HG03097 (cell line): Measurements from ENCODE around the gene GRK6.
A peak's percentile ranks its signal among the peaks of the same experiment; 100 is the strongest.

Source experiments
- ATAC-seq: cut with Tn5 transposase; IDR thresholded peaks from one replicate; pipeline ENCODE4 v1.9.1; 2021; ENCODE audit not compliant: unreplicated experiment, low FRiP score

GRK6 gene

GRCh38 chr5:177426566-177427210, at the start of gene GRK6:
Gene GRK6, plus strand, starts transcription at chr5:177426676. Its CDS starts 170 bp downstream, at chr5:177426846.
- peak; percentile 7 for ATAC-seq

GRCh38 chr5:177377851-177378776, 48.4 kb upstream of the GRK6 start:
- ATAC-seq, result no peak

GRCh38 chr5:177378884-177379883, 47.3 kb upstream of the GRK6 start:
- peak; percentile 62 for ATAC-seq

GRCh38 chr5:177380805-177381126, 45.7 kb upstream of the GRK6 start:
- ATAC-seq, result no peak

GRCh38 chr5:177382423-177383029, 44.0 kb upstream of the GRK6 start:
- no peak for ATAC-seq

- no peak for ATAC-seq
Observed at GRCh38 chr5:177383181-177383580, 43.3 kb upstream of the GRK6 start.

GRCh38 chr5:177384134-177384533, 42.3 kb upstream of the GRK6 start, which contains the start of gene SLC34A1:
Gene SLC34A1, plus strand, starts transcription at chr5:177384434. Its CDS starts 1,308 bp downstream, at chr5:177385742.
- ATAC-seq, result no peak

- ATAC-seq, result no peak
Observed at GRCh38 chr5:177385720-177386119, 40.8 kb upstream of the GRK6 start.

- ATAC-seq, result no peak
Observed at GRCh38 chr5:177386542-177386941, 39.9 kb upstream of the GRK6 start.

- no peak for ATAC-seq
Observed at GRCh38 chr5:177387405-177387804, 39.1 kb upstream of the GRK6 start.

GRCh38 chr5:177388521-177389052, 37.9 kb upstream of the GRK6 start:
- ATAC-seq, result no peak

GRCh38 chr5:177389241-177390169, 37.0 kb upstream of the GRK6 start:
- no peak for ATAC-seq

GRCh38 chr5:177390363-177391300, 35.8 kb upstream of the GRK6 start:
- ATAC-seq, result peak; percentile 68

- ATAC-seq, result no peak
Observed at GRCh38 chr5:177392765-177393164, 33.7 kb upstream of the GRK6 start.

- no peak for ATAC-seq
Observed at GRCh38 chr5:177393206-177393765, 33.2 kb upstream of the GRK6 start.

GRCh38 chr5:177393990-177394389, 32.5 kb upstream of the GRK6 start:
- ATAC-seq, result no peak

- ATAC-seq, result no peak
Observed at GRCh38 chr5:177396078-177396477, 30.4 kb upstream of the GRK6 start.
